Small intestine (tissue), 7 donors: ENCODE measurements around the gene ABCB9. TPM values are rescaled to one million over a fixed set of nuclear protein-coding genes. Genes with fewer than 3 reads are reported as not detected.

Experiments used
- DNase-seq, 2 donors: peaks; one replicate each; pipeline versions ENCODE4 v3.0.0 to v3.0.0-alpha.2; 2013
- FAIRE-seq: peaks from 2 replicates; lab custom pipeline; 2012; peaks lifted over from hg19 to GRCh38; lab: Jason Lieb, UNC
- H3K27ac ChIP-seq, 3 donors: one replicate each; pipeline ENCODE4 v1.5.1; 2013; ENCODE audit warnings: low read length in 2 of 3, mild to moderate bottlenecking in 2 of 3, control low read depth in 1 of 3, inconsistent platforms in 1 of 3, low read depth in 1 of 3, moderate library complexity in 1 of 3
- H3K27me3 ChIP-seq, 3 donors: one replicate each; pipeline ENCODE4 v1.6.1; 2013; ENCODE audit warnings: low read length in 3 of 3, inconsistent platforms in 1 of 3; ENCODE audit not compliant: control insufficient read depth in 3 of 3, insufficient read depth in 3 of 3
- H3K36me3 ChIP-seq, 3 donors: one replicate each; pipeline ENCODE4 v1.6.1; 2013; ENCODE audit warnings: low read length in 3 of 3, inconsistent platforms in 1 of 3, low read depth in 1 of 3, mild to moderate bottlenecking in 1 of 3, moderate library complexity in 1 of 3; ENCODE audit not compliant: control insufficient read depth in 3 of 3, insufficient read depth in 2 of 3
- H3K4me1 ChIP-seq, 3 donors: one replicate each; pipeline ENCODE4 v1.6.1; 2013; ENCODE audit warnings: low read length in 2 of 3, inconsistent platforms in 1 of 3, low read depth in 1 of 3, mild to moderate bottlenecking in 1 of 3, moderate library complexity in 1 of 3; ENCODE audit not compliant: control insufficient read depth in 3 of 3, insufficient read depth in 2 of 3
- H3K4me3 ChIP-seq, 3 donors: one replicate each; pipeline ENCODE4 v1.5.1; 2013; ENCODE audit warnings: low read length in 3 of 3, control low read depth in 1 of 3, inconsistent platforms in 1 of 3, low read depth in 1 of 3, mild to moderate bottlenecking in 1 of 3, moderate library complexity in 1 of 3
- H3K9me3 ChIP-seq, 2 donors: one replicate each; pipeline ENCODE4 v1.6.1; 2013; ENCODE audit warnings: low read depth in 1 of 2, low read length in 1 of 2; ENCODE audit not compliant: control insufficient read depth in 2 of 2, insufficient read depth in 1 of 2
- WGBS, 3 donors: extraction: QIAGEN DNeasy Blood & Tissue Kit; methylation state at CpG; one replicate each; pipeline ENCODE4 v1.1.7; 2013; 5-methylcytosine and 5-hydroxymethylcytosine counted together
- polyA plus RNA-seq, 4 donors: library from polyadenylated mRNA; stranded (reverse) in 3 of 4; unstranded in 1 of 4; fragments of 200-250 nt in 3 of 4; fragments of 120-200 nt in 1 of 4; gene quantifications; one replicate each; pipeline versions ENCODE4 v1.2.1 to v1.2.3, GENCODE V29; 2013
- donor health status: healthy with polysubstance abuse.
- donor health status: control.
- donor health status: control.
- donor health status: Bipolar disorder and iron deficiency.
- donor health status: healthy.

Gene ABCB9
- polyA plus RNA-seq, 4 donors, result 2.5 to 6.6 (median 4.7) TPM

GRCh38 chr12:122903693-122904034, 62.6 kb downstream of the ABCB9 start:
- Histone ChIP-seq H3K27ac (peak overlapping the region; percentile 24 to 61 (median 60)), H3K4me3 (no peak overlapping the region), H3K36me3 (no peaks in the 10 kb centered on the region), H3K4me1 (peaks cover 0 to 8% (median 2%) of the 10 kb centered on the region in 3 donors), H3K27me3 (no peaks in the 10 kb centered on the region), H3K9me3 (no peaks in the 10 kb centered on the region)
- FAIRE-seq (no peak), DNase-seq (no peak)
- WGBS, 3 donors, result 25 to 60% (median 45%) methylated on average over 7 of the region's 7 CpGs

- no peak for FAIRE-seq
- 25 to 41% (median 36%) methylated on average over 10 of the region's 10 CpGs for WGBS, 3 donors
- peaks cover 0 to 8% (median 2%) of the 10 kb centered on the region in 3 donors for H3K4me1 ChIP-seq
- no peaks in the 10 kb centered on the region for H3K36me3 ChIP-seq
- no peak overlapping the region for H3K4me3 ChIP-seq
- no peaks in the 10 kb centered on the region for H3K27me3 ChIP-seq
- DNase-seq, result peak; percentile 71 to 84
- H3K27ac ChIP-seq, result peak overlapping the region; percentile 24 to 61 (median 60)
- H3K9me3 ChIP-seq, result no peaks in the 10 kb centered on the region
Measured at GRCh38 chr12:122902854-122903692, 63.2 kb downstream of the ABCB9 start.

- peaks cover 0 to 11% (median 2%) of the 10 kb centered on the region in 3 donors for H3K4me1 ChIP-seq
- 85 to 92% (median 90%) methylated on average over 6 of the region's 6 CpGs for WGBS, 3 donors
Measured at GRCh38 chr12:122899887-122900286, 66.4 kb downstream of the ABCB9 start.

GRCh38 chr12:122896662-122897061, 69.6 kb downstream of the ABCB9 start:
- no peak for FAIRE-seq
- peak overlapping the region in 1 of 3 donors; percentile 97 for H3K27ac ChIP-seq
- peaks cover 0 to 2% of the 10 kb centered on the region in 2 donors for H3K9me3 ChIP-seq
- H3K4me1 ChIP-seq, result peaks cover 4 to 33% (median 15%) of the 10 kb centered on the region in 3 donors
- no peaks in the 10 kb centered on the region for H3K27me3 ChIP-seq
- 91 to 95% (median 93%) methylated on average over 7 of the region's 7 CpGs for WGBS, 3 donors
- H3K4me3 ChIP-seq, result no peak overlapping the region
- DNase-seq, result no peak
- peaks cover 0 to 6% (median 0%) of the 10 kb centered on the region in 3 donors for H3K36me3 ChIP-seq

More at GRCh38 chr12:122899887-122900286, 66.4 kb downstream of the ABCB9 start:
- DNase-seq, result no peak
- Histone ChIP-seq H3K27me3 (no peaks in the 10 kb centered on the region), H3K36me3 (no peaks in the 10 kb centered on the region), H3K9me3 (peaks cover 0 to 2% of the 10 kb centered on the region in 2 donors), H3K4me3 (no peak overlapping the region), H3K27ac (peak overlapping the region in 1 of 3 donors; percentile 44)
- no peak for FAIRE-seq

GRCh38 chr12:122895704-122896636, 70.3 kb downstream of the ABCB9 start, which contains the start of gene VPS37B:
TSS of gene VPS37B (minus strand) at chr12:122896124. CDS start at chr12:122896062, 62 bp downstream.
- 6 to 7% (median 7%) methylated on average over 65 to 81 of the region's 81 CpGs for WGBS, 3 donors
- Histone ChIP-seq H3K4me3 (peak within 1 kb of the TSS; percentile 92 to 96 (median 95)), H3K27ac (peak within 1 kb of the TSS; percentile 74 to 97 (median 89)), H3K4me1 (peaks cover 4 to 39% (median 22%) of the 10 kb centered on the region in 3 donors), H3K36me3 (peaks cover 0 to 6% (median 0%) of the 10 kb centered on the region in 3 donors), H3K27me3 (no peaks in the 10 kb centered on the region), H3K9me3 (peaks cover 0 to 2% of the 10 kb centered on the region in 2 donors)
- no peak for FAIRE-seq
- DNase-seq, result peak; percentile 72 to 92

GRCh38 chr12:122895320-122895703, 71.0 kb downstream of the ABCB9 start:
- DNase-seq (peak in 1 of 2 donors; percentile 63), FAIRE-seq (no peak)
- WGBS, 3 donors, result 5 to 15% (median 8%) methylated on average over 9 of the region's 9 CpGs
- H3K36me3 ChIP-seq, result peaks cover 0 to 6% (median 0%) of the 10 kb centered on the region in 3 donors
- peaks cover 0 to 2% of the 10 kb centered on the region in 2 donors for H3K9me3 ChIP-seq
- H3K4me1 ChIP-seq, result peaks cover 4 to 40% (median 28%) of the 10 kb centered on the region in 3 donors
- peak overlapping the region; percentile 74 to 97 (median 89) for H3K27ac ChIP-seq
- H3K4me3 ChIP-seq, result peak overlapping the region; percentile 92 to 96 (median 95)
- no peaks in the 10 kb centered on the region for H3K27me3 ChIP-seq

GRCh38 chr12:122894193-122895121, 71.8 kb downstream of the ABCB9 start:
- Histone ChIP-seq H3K27me3 (no peaks in the 10 kb centered on the region), H3K9me3 (peaks cover 0 to 2% of the 10 kb centered on the region in 2 donors), H3K36me3 (peaks cover 0 to 9% (median 0%) of the 10 kb centered on the region in 3 donors), H3K27ac (peak overlapping the region; percentile 74 to 97 (median 89)), H3K4me3 (peak overlapping the region; percentile 92 to 96 (median 95)), H3K4me1 (peaks cover 4 to 43% (median 28%) of the 10 kb centered on the region in 3 donors)
- WGBS, 3 donors, result 17 to 35% (median 31%) methylated on average over 15 of the region's 15 CpGs
- peak; percentile 60 to 89 for DNase-seq
- no peak for FAIRE-seq
